IPS-11a (cell line): ENCODE results near the gene BICD1.

Source experiments
- H3K4me3 ChIP-seq: one replicate; pipeline ENCODE4 v1.5.1; 2013; ENCODE audit warnings: low read depth, low read length, control low read depth

BICD1 gene

GRCh38 chr12:32312049-32312670 lies 205.5 kb downstream of the BICD1 start:
- no peak overlapping the region for H3K4me3 ChIP-seq

- no peak overlapping the region for H3K4me3 ChIP-seq
Measured at GRCh38 chr12:32322354-32322753, 215.7 kb downstream of the BICD1 start.

DNA sequence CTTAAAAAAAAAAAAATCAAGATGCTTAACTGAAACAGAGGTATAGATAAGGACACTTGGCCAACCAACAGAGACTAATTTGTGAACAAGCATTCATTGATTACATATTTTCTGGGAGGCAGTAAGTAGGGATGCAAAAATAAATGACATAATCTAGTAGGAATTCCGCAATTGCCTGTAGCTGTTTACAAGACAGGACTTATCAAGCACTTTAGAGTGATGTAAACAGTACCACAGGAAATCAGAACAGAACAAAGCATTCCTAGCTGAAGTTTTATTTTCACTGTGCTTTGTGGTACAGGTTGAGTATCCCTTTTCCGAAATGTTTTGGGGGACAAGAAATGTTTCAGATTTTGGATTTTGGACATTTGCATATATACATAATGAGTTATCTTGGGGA lies 224.5 kb downstream of the BICD1 start:
- H3K4me3 ChIP-seq = no peak overlapping the region

GRCh38 chr12:32332446-32332845 lies 225.8 kb downstream of the BICD1 start:
- no peak overlapping the region for H3K4me3 ChIP-seq

- H3K4me3 ChIP-seq = no peak overlapping the region
Measured at GRCh38 chr12:32334371-32334777, 227.7 kb downstream of the BICD1 start.

GRCh38 chr12:32336261-32336660 lies 229.6 kb downstream of the BICD1 start:
- no peak overlapping the region for H3K4me3 ChIP-seq

DNA sequence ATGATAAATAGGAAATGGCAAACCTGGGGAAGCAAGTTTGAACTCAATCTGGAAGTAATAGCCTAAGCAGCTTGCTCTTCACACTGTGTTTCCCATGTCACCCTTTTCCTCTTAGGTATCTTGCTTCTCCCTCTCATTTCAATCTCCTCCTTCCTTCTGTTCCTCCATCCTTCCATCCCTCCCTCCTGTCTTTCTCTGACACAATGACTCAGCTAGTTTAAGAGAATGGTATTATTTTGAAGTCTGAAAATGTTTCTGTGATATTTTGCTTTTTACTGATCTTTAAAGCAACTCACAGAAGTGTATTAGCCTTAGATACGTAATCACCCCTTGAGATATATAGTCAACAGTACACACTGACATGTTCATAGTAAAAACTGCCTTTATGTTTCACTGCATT lies 236.8 kb downstream of the BICD1 start:
- no peak overlapping the region for H3K4me3 ChIP-seq

DNA sequence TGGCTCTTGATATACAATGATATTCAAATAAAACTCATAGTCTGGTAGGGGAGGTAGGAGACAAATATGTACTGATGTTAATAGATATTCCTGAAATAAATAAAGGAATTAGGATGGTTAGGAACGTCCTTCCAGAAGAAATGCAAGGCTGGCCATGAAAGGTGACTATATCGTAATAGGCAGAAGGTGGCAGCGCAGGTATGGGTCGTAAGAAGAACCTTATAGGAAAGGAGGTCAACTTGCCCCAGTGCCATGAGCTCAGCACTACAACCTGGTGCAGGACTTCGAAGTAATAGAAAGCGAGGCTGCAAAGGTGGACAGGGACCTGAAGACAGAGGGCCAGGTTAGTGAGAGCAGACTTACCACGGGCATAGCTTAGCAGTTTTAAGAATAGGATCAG lies 237.4 kb downstream of the BICD1 start:
- H3K4me3 ChIP-seq = no peak overlapping the region

DNA sequence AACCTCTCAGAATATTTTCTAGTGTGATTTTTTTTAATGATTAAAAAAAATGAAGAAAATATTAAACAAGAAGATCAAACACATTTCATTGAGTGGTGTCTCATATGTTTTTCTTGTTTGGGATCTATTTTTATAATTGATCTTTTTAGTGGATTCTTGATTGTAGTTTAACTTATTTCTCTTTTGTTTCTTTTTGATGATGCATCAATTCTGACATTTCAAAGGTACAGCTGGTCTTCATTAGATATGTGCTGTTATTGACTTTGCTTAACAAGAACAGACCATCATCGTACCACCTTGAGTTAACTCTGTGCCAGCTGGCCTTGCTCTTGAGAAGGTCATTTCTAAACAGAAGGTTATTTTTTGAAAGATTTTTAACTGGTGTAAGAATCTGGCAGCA lies 246.9 kb downstream of the BICD1 start:
- no peak overlapping the region for H3K4me3 ChIP-seq

DNA sequence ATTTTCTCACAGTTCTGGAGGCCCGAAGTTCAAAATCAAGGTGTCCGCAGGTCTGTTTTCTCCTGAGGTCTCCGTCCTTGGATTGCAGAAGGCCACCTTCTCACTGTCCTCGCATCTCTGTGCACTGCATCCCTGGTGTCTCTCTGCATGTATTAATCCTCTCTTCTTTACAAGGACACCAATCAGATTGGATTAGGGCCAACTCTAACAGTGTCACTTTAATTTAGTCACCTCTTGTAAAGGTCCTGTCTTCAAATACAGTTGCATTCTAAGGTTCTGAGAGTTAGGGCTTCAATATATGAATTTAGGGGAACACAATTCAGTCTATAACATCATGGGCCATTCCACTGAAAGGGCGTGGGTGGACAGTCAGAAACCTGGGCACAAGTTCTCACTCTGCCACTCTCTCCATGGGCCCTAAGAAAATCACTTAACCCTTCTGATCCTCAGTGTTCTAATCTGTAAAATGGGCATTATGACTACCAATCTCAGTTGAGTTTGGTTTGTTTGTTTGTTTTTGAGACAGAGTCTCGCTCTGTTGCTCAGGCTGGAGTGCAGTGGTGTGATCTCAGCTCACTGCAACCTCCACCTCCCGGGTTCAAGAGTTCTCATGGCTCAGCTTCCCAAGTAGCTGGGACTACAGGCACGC lies 251.1 kb downstream of the BICD1 start:
- no peak overlapping the region for H3K4me3 ChIP-seq

DNA sequence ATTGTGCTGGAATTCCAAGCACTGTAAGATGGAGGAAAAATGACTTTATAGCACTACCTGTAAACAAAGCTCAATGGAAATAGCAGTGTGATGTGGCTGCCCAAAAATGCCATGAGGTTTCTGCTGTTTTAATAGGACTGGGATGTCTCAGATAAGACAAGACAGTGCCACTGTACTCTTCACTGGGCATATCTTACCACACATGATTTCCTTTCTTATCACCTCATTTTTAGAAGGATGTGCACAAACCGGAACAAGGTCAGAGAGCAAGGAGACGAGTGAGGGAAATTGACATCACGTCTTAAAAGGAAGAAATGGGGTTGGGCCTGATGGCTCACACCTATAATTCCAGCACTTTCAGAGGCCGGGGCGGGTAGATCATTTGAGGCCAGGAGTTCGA lies 254.3 kb downstream of the BICD1 start:
- no peak overlapping the region for H3K4me3 ChIP-seq

- no peak overlapping the region for H3K4me3 ChIP-seq
Measured at GRCh38 chr12:32362892-32363291, 256.2 kb downstream of the BICD1 start.

DNA sequence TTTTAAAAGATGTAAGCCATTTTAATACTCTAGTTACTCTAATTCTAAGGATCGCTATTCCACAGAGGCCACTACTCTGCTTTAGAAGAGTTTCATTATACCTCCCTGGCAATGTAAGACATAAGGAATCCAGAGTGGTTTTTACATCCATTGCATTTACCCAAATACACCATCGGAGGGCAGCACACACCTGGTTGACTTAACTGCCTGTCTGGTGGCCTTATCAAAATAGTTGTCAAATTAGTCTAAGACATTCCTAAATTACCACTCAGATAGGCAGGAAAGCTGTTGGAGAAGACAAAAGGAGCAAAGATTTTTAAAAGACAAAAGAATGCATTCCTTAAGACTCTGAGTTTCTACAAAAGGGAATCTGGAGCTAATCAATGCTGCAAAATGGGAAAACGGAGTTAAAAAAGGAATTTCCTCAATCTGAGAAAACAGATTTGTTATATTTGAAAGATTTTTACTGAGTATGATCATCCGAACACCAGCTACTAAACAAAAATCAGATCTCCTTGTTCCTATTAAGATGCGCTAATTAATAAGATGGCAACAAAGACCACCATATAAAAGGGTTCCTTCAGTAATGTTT lies 258.9 kb downstream of the BICD1 start:
- no peak overlapping the region for H3K4me3 ChIP-seq

DNA sequence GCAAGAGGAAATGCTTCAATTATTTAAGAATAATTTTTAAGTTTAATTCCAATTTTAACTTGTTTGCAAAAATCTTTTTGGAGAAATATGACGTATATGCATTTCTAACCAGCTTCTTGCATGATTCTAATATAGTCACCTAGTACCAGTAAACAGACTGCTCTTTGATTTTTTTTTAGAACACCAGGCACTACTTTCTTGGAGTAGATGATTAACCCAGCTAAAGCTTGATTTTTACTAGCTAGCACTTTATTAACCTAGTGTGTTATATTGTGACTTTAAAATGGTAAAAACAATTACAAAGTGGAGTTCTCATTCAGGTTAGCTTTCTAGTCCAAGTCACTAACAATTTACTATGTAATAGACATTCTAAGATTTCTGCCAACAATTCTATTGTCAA lies 260.1 kb downstream of the BICD1 start:
- no peak overlapping the region for H3K4me3 ChIP-seq

DNA sequence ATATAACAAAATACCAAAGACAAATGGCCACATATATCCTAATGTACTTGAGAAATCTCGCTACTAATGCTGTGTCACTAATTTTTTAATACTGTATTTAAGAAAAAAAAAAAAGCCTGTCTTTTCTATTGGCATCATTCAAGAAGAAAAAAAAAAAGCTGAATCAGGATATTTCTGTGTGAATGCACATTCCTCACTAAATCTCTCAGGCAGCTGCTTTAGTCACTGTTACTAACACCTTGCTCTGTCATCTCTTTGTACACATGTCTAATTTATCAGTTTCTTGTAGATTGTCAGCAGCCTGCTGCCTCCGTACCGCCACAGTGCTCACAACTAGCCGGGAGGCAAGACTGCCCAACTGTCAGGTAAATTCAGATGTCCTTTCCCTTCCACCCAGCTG lies 260.7 kb downstream of the BICD1 start:
- H3K4me3 ChIP-seq = no peak overlapping the region

- H3K4me3 ChIP-seq = no peak overlapping the region
Measured at GRCh38 chr12:32369202-32369601, 262.6 kb downstream of the BICD1 start.

GRCh38 chr12:32377344-32378055 lies 270.9 kb downstream of the BICD1 start:
- H3K4me3 ChIP-seq = no peak overlapping the region

DNA sequence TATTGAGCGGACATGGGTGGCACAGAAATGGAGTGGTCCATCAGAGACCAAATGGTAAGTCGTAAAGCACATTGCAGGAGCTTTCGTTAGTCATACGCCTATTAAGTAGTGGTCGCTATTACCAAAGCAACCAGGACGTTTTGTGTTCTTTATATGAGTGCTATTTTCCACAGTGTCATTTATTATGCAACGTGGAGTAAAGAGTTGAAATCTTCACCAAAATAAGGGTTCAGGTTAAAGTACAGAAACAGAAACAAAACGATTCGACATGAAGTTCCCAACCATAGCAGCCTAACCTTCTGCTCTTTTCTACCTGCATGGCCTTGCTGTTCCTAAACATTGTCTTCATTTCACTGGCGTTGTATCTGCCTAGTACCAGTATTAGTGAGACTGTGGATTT lies 272.6 kb downstream of the BICD1 start:
- no peak overlapping the region for H3K4me3 ChIP-seq

DNA sequence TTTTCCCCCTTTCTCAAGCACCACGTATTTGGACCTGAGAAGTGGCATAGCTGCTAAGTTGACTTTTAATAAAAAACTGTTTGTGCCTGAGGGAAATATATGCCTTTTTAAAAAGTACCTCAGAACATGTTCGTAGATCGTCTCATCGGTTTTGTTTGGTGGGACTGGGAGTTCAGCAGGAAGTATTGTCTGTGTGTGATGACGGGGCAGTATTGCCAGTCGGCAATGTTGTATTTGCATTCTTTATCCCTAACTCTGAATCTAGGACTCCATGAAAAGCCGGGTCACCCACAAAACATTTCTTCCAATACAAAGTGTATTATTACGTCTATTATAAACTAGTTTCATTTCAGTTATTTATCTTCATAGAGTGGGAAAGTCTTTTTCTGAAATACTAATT lies 273.0 kb downstream of the BICD1 start:
- H3K4me3 ChIP-seq = no peak overlapping the region

- no peak overlapping the region for H3K4me3 ChIP-seq
Measured at GRCh38 chr12:32382226-32382625, 275.6 kb downstream of the BICD1 start.

DNA sequence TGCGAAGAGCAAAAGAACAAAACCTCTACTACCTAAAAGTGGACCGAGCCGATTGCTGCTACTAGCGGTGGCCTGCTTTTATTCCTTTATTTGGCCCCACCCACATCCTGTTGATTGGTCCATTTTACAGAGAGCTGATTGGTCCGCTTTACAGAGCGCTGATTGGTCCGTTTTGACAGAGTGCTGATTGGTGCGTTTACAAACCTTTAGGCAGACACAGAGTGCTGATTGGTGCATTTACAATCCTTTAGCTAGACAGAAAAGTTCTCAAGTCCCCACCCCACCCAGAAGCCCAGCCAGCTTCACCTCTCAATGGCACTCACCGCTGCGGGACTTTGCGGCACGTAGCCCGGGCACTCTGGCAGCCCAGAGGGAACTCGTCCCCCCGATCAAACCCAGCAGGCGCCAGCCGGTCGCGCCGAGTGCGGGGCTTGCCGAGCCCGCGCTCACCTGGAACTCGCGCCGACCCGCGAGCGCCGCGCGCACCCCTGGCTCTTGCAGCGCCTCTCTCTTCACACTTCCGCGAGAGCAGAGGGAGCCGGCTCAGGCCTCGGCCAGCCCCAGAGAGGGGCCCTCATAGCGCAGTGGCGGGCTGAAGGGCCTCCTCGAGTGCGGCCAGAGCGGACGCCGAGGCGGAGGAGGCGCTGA lies 284.0 kb downstream of the BICD1 start:
- no peak overlapping the region for H3K4me3 ChIP-seq
